Measurements from ENCODE around the gene CNKSR1. TPM values are rescaled to one million over a fixed set of nuclear protein-coding genes. Genes with fewer than 3 reads are reported as not detected.

CNKSR1 gene
- polyA plus RNA-seq, 6 donors from 2014 or later = 0.44 to 0.57 (median 0.49) TPM; not detected in 3

- H3K9me3 Mint-ChIP-seq = no peaks in the 10 kb centered on the region
- DNase-seq = no peak
- H3K27me3 Mint-ChIP-seq = peaks cover 10 to 41% (median 14%) of the 10 kb centered on the region in 3 donors
- peak overlapping the region; percentile 27 to 87 (median 65) for H3K4me3 Mint-ChIP-seq
- no peak for ATAC-seq (ENCODE audit: low read depth in 2 of 2)
- peak overlapping the region in 3 of 6 donors; percentile 16 to 37 (median 24) for H3K27ac Mint-ChIP-seq
- H3K36me3 Mint-ChIP-seq = no peaks in the 10 kb centered on the region
- peaks cover 12 to 22% (median 21%) of the 10 kb centered on the region in 3 donors for H3K4me1 Mint-ChIP-seq
These were observed 12.1 kb upstream of the CNKSR1 start for GRCh38 chr1:26164861-26165842.

GRCh38 chr1:26166719-26167281 is 10.5 kb upstream of the CNKSR1 start:
- H3K27me3 Mint-ChIP-seq = peaks cover 7 to 27% (median 10%) of the 10 kb centered on the region in 3 donors
- H3K9me3 Mint-ChIP-seq = no peaks in the 10 kb centered on the region
- H3K4me1 Mint-ChIP-seq = peaks cover 17 to 35% (median 28%) of the 10 kb centered on the region in 3 donors
- H3K27ac Mint-ChIP-seq = no peak overlapping the region
- ATAC-seq (ENCODE audit: low read depth in 2 of 2) (no peak), DNase-seq (no peak)
- H3K36me3 Mint-ChIP-seq = no peaks in the 10 kb centered on the region
- H3K4me3 Mint-ChIP-seq = no peak overlapping the region

GRCh38 chr1:26168410-26169197 is 8.7 kb upstream of the CNKSR1 start, which contains the start of gene C1orf232:
TSS of gene C1orf232 (minus strand) at chr1:26168963. CDS start at chr1:26168499, 464 bp downstream.
- no peak for DNase-seq
- Mint-ChIP-seq H3K27me3 (peaks cover 0 to 15% (median 3%) of the 10 kb centered on the region in 3 donors), H3K9me3 (no peaks in the 10 kb centered on the region), H3K36me3 (no peaks in the 10 kb centered on the region), H3K27ac (peak within 1 kb of the TSS; percentile 66 to 97 (median 96)), H3K4me1 (peaks cover 12 to 29% (median 23%) of the 10 kb centered on the region in 3 donors), H3K4me3 (peak within 1 kb of the TSS; percentile 89 to 95 (median 91))
- no peak for ATAC-seq (ENCODE audit: low read depth in 2 of 2)

- DNase-seq (no peak), ATAC-seq (ENCODE audit: low read depth in 2 of 2) (no peak)
- Mint-ChIP-seq H3K27ac (peak overlapping the region in 5 of 6 donors; percentile 26 to 95 (median 91)), H3K4me1 (peaks cover 12 to 25% (median 19%) of the 10 kb centered on the region in 3 donors), H3K27me3 (peaks cover 0 to 11% (median 0%) of the 10 kb centered on the region in 3 donors), H3K4me3 (peak overlapping the region; percentile 79 to 95 (median 91)), H3K9me3 (no peaks in the 10 kb centered on the region), H3K36me3 (no peaks in the 10 kb centered on the region)
These were observed 8.1 kb upstream of the CNKSR1 start for GRCh38 chr1:26169198-26169554.

- Mint-ChIP-seq H3K36me3 (no peaks in the 10 kb centered on the region), H3K27me3 (peaks cover 0 to 5% (median 0%) of the 10 kb centered on the region in 3 donors), H3K27ac (peak within 1 kb of the TSS; percentile 66 to 97 (median 96)), H3K4me1 (peaks cover 7 to 25% (median 14%) of the 10 kb centered on the region in 3 donors), H3K4me3 (peak within 1 kb of the TSS; percentile 89 to 95 (median 91)), H3K9me3 (no peaks in the 10 kb centered on the region)
- DNase-seq (peak; percentile 87), ATAC-seq (ENCODE audit: low read depth in 2 of 2) (peak; percentile 93)
These were observed 7.4 kb upstream of the CNKSR1 start, which contains the start of gene ZNF593 for GRCh38 chr1:26169669-26170471. TSS of gene ZNF593 (plus strand) at chr1:26169908. CDS start at chr1:26169984, 76 bp downstream.

- Mint-ChIP-seq H3K9me3 (no peaks in the 10 kb centered on the region), H3K27ac (peak overlapping the region; percentile 66 to 97 (median 94)), H3K36me3 (no peaks in the 10 kb centered on the region), H3K27me3 (no peaks in the 10 kb centered on the region), H3K4me1 (peaks cover 6 to 25% (median 11%) of the 10 kb centered on the region in 3 donors), H3K4me3 (peak overlapping the region; percentile 89 to 95 (median 91))
- ATAC-seq (ENCODE audit: low read depth in 2 of 2) (no peak), DNase-seq (no peak)
These were observed 6.8 kb upstream of the CNKSR1 start for GRCh38 chr1:26170472-26170821.

- H3K9me3 Mint-ChIP-seq = no peaks in the 10 kb centered on the region
- H3K4me1 Mint-ChIP-seq = peaks cover 6 to 25% (median 11%) of the 10 kb centered on the region in 3 donors
- H3K4me3 Mint-ChIP-seq = peak within 1 kb of the TSS; percentile 89 to 95 (median 91)
- ATAC-seq (ENCODE audit: low read depth in 2 of 2) (no peak), DNase-seq (no peak)
- no peaks in the 10 kb centered on the region for H3K27me3 Mint-ChIP-seq
- peak within 1 kb of the TSS in 3 of 6 donors; percentile 75 to 91 (median 91) for H3K27ac Mint-ChIP-seq
- no peaks in the 10 kb centered on the region for H3K36me3 Mint-ChIP-seq
These were observed 5.9 kb upstream of the CNKSR1 start, which contains the start of gene ZNF593OS for GRCh38 chr1:26171084-26172072. TSS of gene ZNF593OS (minus strand) at chr1:26171832. CDS start at chr1:26171661, 171 bp downstream.

GRCh38 chr1:26175346-26175745 is 1.9 kb upstream of the CNKSR1 start:
- Mint-ChIP-seq H3K27ac (no peak overlapping the region), H3K9me3 (no peaks in the 10 kb centered on the region), H3K4me3 (no peak overlapping the region), H3K4me1 (peaks cover 3 to 11% (median 7%) of the 10 kb centered on the region in 3 donors), H3K27me3 (no peaks in the 10 kb centered on the region), H3K36me3 (no peaks in the 10 kb centered on the region)
- no peak for DNase-seq
- ATAC-seq (ENCODE audit: low read depth in 2 of 2) = no peak

GRCh38 chr1:26180010-26180506 is 2.8 kb downstream of the CNKSR1 start:
- Mint-ChIP-seq H3K27me3 (no peaks in the 10 kb centered on the region), H3K4me1 (no peaks in the 10 kb centered on the region), H3K9me3 (no peaks in the 10 kb centered on the region), H3K4me3 (no peak overlapping the region), H3K36me3 (no peaks in the 10 kb centered on the region), H3K27ac (no peak overlapping the region)
- DNase-seq (no peak), ATAC-seq (ENCODE audit: low read depth in 2 of 2) (no peak)

- Mint-ChIP-seq H3K4me1 (no peaks in the 10 kb centered on the region), H3K36me3 (no peaks in the 10 kb centered on the region), H3K27ac (peak overlapping the region in 1 of 6 donors; percentile 66), H3K4me3 (no peak overlapping the region), H3K9me3 (no peaks in the 10 kb centered on the region), H3K27me3 (no peaks in the 10 kb centered on the region)
- DNase-seq (no peak), ATAC-seq (ENCODE audit: low read depth in 2 of 2) (no peak)
These were observed 4.5 kb downstream of the CNKSR1 start for GRCh38 chr1:26181586-26182382.

GRCh38 chr1:26182383-26182696 is 5.0 kb downstream of the CNKSR1 start:
- ATAC-seq (ENCODE audit: low read depth in 2 of 2) = no peak
- Mint-ChIP-seq H3K4me1 (no peaks in the 10 kb centered on the region), H3K27me3 (no peaks in the 10 kb centered on the region), H3K4me3 (no peak overlapping the region), H3K9me3 (no peaks in the 10 kb centered on the region), H3K36me3 (no peaks in the 10 kb centered on the region), H3K27ac (no peak overlapping the region)
- no peak for DNase-seq

All from naive B cell (primary cell).